Vagina (tissue), 2 donors: ENCODE results near the gene REPS1.

ENCODE experiments used
- POLR2A ChIP-seq, 2 donors: fragments of 450-650 bp; IDR thresholded peaks; one replicate each; pipeline ENCODE4 v1.6.1; 2017; ENCODE audit warnings: antibody characterized with exemption in 2 of 2, mild to moderate bottlenecking in 2 of 2, moderate library complexity in 2 of 2
- POLR2AphosphoS5 ChIP-seq, 2 donors: sonication (generic); formaldehyde crosslinking; IDR thresholded peaks; one replicate each; pipeline ENCODE4 v1.9.0; 2017; ENCODE audit warnings: antibody characterized with exemption in 2 of 2, mild to moderate bottlenecking in 2 of 2, low read depth in 1 of 2; ENCODE audit not compliant: insufficient read depth in 1 of 2

DNA sequence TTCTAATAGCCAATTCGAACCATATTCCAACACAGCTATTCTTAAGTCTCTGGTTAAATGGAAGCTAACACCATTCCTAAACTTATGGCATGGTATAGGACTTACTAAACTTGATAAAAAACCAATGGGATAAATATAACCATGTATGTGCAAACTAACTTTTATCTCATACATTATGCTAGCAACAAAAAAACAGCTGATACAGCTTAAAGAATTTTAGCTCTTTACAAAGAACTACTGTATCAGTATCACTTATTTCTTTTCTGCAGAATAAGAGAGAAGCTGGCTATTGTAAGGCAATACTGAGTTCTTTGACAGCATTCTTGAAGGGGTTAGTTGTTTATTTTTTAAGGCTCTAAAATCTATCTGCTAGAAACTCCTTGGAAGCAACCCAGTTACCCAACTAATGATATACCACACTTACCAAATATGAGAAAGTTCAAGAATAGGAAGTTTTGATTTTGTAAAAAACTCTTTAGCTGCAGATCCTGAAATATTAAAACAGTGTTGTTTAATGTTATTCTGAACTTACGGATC, 44.9 kb downstream of the REPS1 start:
- no peak for TF ChIP-seq POLR2AphosphoS5 (IDR thresholded peaks at IDR 0.05; ENCODE audit: insufficient read depth in 1 of 2, low read depth in 1 of 2)
- TF ChIP-seq POLR2A (IDR thresholded peaks at IDR 0.05) = no peak
